ENCODE measurements around the gene ZHX3. TPM values are rescaled to one million over a fixed set of nuclear protein-coding genes. Genes with fewer than 3 reads are reported as not detected.

ZHX3 gene
- total RNA-seq, 1 experiment from 2014 or later: 9.6 TPM

DNA sequence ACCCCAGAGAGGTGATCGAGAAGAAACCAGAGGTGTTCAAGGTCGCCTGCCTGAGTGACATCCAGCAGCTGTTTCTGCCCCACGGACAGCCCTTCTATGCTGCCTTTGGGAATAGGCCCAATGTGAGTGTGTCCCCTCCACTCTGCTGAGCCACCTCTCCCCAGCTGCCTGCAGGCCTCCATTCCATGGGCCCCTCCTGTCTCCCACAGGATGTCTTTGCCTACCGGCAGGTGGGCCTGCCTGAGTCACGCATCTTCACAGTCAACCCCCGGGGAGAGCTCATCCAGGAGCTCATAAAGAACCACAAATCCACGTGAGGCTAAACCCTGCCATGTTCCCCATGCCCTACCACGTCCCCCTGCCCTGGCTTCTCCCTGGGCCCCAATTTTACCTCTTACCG is 40.7 kb upstream of the ZHX3 start:
- no peaks in the 10 kb centered on the region for H3K36me3 Mint-ChIP-seq
- CTCF ChIA-PET: interaction anchor here (0.6 to 1.9 kb wide), 10 partner anchors 18 to 223 kb away, joined by 3 to 17 read pairs (median 3); partner anchors contain the start of gene LPIN3
- H3K27ac Mint-ChIP-seq: no peak overlapping the region
- POLR2A ChIA-PET: no interaction called here
- no peaks in the 10 kb centered on the region for H3K4me1 Mint-ChIP-seq
- no peak for ATAC-seq
- TF ChIP-seq ZNF121 (CRISPR knock-in tag; IDR thresholded peaks at IDR 0.05): no peak
- TF ChIP-seq ZSCAN18 (CRISPR knock-in tag; IDR thresholded peaks at IDR 0.05): no peak
- TF ChIP-seq, protein P1, sequence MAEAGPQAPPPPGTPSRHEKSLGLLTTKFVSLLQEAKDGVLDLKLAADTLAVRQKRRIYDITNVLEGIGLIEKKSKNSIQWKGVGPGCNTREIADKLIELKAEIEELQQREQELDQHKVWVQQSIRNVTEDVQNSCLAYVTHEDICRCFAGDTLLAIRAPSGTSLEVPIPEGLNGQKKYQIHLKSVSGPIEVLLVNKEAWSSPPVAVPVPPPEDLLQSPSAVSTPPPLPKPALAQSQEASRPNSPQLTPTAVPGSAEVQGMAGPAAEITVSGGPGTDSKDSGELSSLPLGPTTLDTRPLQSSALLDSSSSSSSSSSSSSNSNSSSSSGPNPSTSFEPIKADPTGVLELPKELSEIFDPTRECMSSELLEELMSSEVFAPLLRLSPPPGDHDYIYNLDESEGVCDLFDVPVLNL (CRISPR knock-in tag; IDR thresholded peaks at IDR 0.05; ENCODE audit: borderline replicate concordance, low read depth): no peak
- TF ChIP-seq MXD4 (CRISPR knock-in tag; IDR thresholded peaks at IDR 0.05; ENCODE audit: borderline replicate concordance): no peak
- no peak for TF ChIP-seq GTF2I (CRISPR knock-in tag; conservative IDR thresholded peaks at IDR 0.05)
- no peak for TF ChIP-seq USF1 (CRISPR knock-in tag; IDR thresholded peaks at IDR 0.05)
- TF ChIP-seq SMAD4 (CRISPR knock-in tag; IDR thresholded peaks at IDR 0.05): no peak
- no peak for TF ChIP-seq NFE2L1 (CRISPR knock-in tag; IDR thresholded peaks at IDR 0.05)
- TF ChIP-seq, protein P2, sequence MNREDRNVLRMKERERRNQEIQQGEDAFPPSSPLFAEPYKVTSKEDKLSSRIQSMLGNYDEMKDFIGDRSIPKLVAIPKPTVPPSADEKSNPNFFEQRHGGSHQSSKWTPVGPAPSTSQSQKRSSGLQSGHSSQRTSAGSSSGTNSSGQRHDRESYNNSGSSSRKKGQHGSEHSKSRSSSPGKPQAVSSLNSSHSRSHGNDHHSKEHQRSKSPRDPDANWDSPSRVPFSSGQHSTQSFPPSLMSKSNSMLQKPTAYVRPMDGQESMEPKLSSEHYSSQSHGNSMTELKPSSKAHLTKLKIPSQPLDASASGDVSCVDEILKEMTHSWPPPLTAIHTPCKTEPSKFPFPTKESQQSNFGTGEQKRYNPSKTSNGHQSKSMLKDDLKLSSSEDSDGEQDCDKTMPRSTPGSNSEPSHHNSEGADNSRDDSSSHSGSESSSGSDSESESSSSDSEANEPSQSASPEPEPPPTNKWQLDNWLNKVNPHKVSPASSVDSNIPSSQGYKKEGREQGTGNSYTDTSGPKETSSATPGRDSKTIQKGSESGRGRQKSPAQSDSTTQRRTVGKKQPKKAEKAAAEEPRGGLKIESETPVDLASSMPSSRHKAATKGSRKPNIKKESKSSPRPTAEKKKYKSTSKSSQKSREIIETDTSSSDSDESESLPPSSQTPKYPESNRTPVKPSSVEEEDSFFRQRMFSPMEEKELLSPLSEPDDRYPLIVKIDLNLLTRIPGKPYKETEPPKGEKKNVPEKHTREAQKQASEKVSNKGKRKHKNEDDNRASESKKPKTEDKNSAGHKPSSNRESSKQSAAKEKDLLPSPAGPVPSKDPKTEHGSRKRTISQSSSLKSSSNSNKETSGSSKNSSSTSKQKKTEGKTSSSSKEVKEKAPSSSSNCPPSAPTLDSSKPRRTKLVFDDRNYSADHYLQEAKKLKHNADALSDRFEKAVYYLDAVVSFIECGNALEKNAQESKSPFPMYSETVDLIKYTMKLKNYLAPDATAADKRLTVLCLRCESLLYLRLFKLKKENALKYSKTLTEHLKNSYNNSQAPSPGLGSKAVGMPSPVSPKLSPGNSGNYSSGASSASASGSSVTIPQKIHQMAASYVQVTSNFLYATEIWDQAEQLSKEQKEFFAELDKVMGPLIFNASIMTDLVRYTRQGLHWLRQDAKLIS (CRISPR knock-in tag; IDR thresholded peaks at IDR 0.05; ENCODE audit: borderline replicate concordance): no peak
- TF ChIP-seq NFATC4 (CRISPR knock-in tag; IDR thresholded peaks at IDR 0.05): no peak
- H3K9me3 Mint-ChIP-seq: no peaks in the 10 kb centered on the region
- DNase-seq (ENCODE audit: low spot score): no peak
- H3K27me3 Mint-ChIP-seq (ENCODE audit: low read depth): no peaks in the 10 kb centered on the region
- no peak overlapping the region for H3K4me3 Mint-ChIP-seq

GRCh38 chr20:41357424-41358163 is 40.1 kb upstream of the ZHX3 start:
- Mint-ChIP-seq H3K4me3 (no peak overlapping the region), H3K27me3 (ENCODE audit: low read depth) (no peaks in the 10 kb centered on the region), H3K4me1 (no peaks in the 10 kb centered on the region), H3K9me3 (no peaks in the 10 kb centered on the region), H3K36me3 (no peaks in the 10 kb centered on the region), H3K27ac (no peak overlapping the region)
- DNase-seq (ENCODE audit: low spot score) (no peak), ATAC-seq (no peak)
- POLR2A ChIA-PET: interaction anchor here (0.5 kb wide), 1 partner anchor 29 kb away, joined by 3 read pairs; no protein-coding TSS in a partner anchor
- CTCF ChIA-PET: interaction anchor here (0.6 to 1.9 kb wide), 7 partner anchors 17 to 222 kb away, joined by 3 to 17 read pairs (median 3); partner anchors contain the start of gene LPIN3
- TF ChIP-seq ZNF532 (CRISPR knock-in tag; IDR thresholded peaks at IDR 0.05; ENCODE audit: borderline replicate concordance) (no peak), EMX1 (CRISPR knock-in tag; IDR thresholded peaks at IDR 0.05) (no peak), CDX4 (CRISPR knock-in tag; IDR thresholded peaks at IDR 0.05; ENCODE audit: borderline replicate concordance) (no peak), ARID4B (CRISPR knock-in tag; IDR thresholded peaks at IDR 0.05; ENCODE audit: borderline replicate concordance) (no peak)
- TF ChIP-seq, protein P3, sequence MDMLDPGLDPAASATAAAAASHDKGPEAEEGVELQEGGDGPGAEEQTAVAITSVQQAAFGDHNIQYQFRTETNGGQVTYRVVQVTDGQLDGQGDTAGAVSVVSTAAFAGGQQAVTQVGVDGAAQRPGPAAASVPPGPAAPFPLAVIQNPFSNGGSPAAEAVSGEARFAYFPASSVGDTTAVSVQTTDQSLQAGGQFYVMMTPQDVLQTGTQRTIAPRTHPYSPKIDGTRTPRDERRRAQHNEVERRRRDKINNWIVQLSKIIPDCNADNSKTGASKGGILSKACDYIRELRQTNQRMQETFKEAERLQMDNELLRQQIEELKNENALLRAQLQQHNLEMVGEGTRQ (CRISPR knock-in tag; IDR thresholded peaks at IDR 0.05): no peak

All from WTC11 (cell line).